Measurements from ENCODE around the gene PIK3R3.

The PIK3R3 gene

GRCh38 chr1:46020010-46020409 is 112.4 kb downstream of the PIK3R3 start:
- no peak for DNase-seq

- no peak for DNase-seq
Measured at GRCh38 chr1:46019348-46019747, 113.1 kb downstream of the PIK3R3 start.

GRCh38 chr1:46017876-46018503 is 114.4 kb downstream of the PIK3R3 start:
- no peak for DNase-seq

GRCh38 chr1:46013581-46013980 is 118.8 kb downstream of the PIK3R3 start:
- no peak for DNase-seq

- DNase-seq = no peak
Measured at GRCh38 chr1:46012236-46012635, 120.2 kb downstream of the PIK3R3 start.

- DNase-seq = no peak
Measured at GRCh38 chr1:46011121-46011695, 121.2 kb downstream of the PIK3R3 start.

GRCh38 chr1:46010611-46011010 is 121.8 kb downstream of the PIK3R3 start:
- DNase-seq = no peak

- DNase-seq = no peak
Measured at GRCh38 chr1:46008585-46008984, 123.8 kb downstream of the PIK3R3 start.

- no peak for DNase-seq
Measured at GRCh38 chr1:46005594-46005993, 126.8 kb downstream of the PIK3R3 start.

GRCh38 chr1:46004492-46004891 is 127.9 kb downstream of the PIK3R3 start:
- DNase-seq = no peak

GRCh38 chr1:46003315-46003714 is 129.1 kb downstream of the PIK3R3 start:
- no peak for DNase-seq

GRCh38 chr1:46002551-46003150 is 129.8 kb downstream of the PIK3R3 start:
- no peak for DNase-seq

- no peak for DNase-seq
Measured at GRCh38 chr1:46001081-46001785, 131.2 kb downstream of the PIK3R3 start.

GRCh38 chr1:45999507-45999906 is 132.9 kb downstream of the PIK3R3 start:
- DNase-seq = no peak

GRCh38 chr1:45998020-45998617 is 134.3 kb downstream of the PIK3R3 start:
- no peak for DNase-seq

- no peak for DNase-seq
Measured at GRCh38 chr1:45995298-45995697, 137.1 kb downstream of the PIK3R3 start.

GRCh38 chr1:45994423-45994822 is 138.0 kb downstream of the PIK3R3 start:
- no peak for DNase-seq

All from GDM1 (cell line).